ENCODE measurements around the gene SPATS2L. TPM values are rescaled to one million over a fixed set of nuclear protein-coding genes. Genes with fewer than 3 reads are reported as not detected.
A peak's percentile ranks its signal among the peaks of the same experiment; 100 is the strongest.

The SPATS2L gene
- total RNA-seq, 4 donors from 2014 or later = 33.4 to 236 (median 159) TPM

DNA sequence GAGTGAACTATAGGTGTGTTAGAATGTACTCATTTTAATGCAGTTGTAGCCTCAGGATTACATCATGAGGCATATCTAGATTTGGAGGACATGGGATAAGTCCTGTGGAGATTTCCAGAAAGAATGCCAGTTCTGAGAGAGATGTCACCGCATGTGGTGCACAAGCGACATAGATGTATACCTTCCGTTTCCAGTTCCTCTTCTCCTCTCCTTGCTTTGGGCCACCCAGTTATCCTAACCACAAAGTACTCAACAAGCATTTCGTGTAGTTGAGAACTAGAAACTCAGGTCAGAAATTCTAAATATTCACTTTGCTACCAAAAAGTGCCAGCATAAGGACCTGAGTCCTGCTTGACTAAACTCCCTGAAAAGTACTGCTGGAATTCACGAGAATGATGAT is 136.9 kb downstream of the SPATS2L start:
- Histone ChIP-seq H3K4me3 (no peak overlapping the region), H3K27ac (peak overlapping the region in 1 of 4 donors; percentile 28), H3K9me3 (no peaks in the 10 kb centered on the region), H3K4me1 (peaks cover 0 to 5% (median 0%) of the 10 kb centered on the region in 4 donors), H3K36me3 (no peaks in the 10 kb centered on the region), H3K27me3 (no peaks in the 10 kb centered on the region)
- in situ Hi-C loops (cut with MboI; ENCODE audit: low pct_ligation_motif_present in 1 of 4, low pct_unique_long_range_greater_than_20kb in 1 of 4, low sequenced_read_pairs in 3 of 4) = no loop called here
- WGBS, 2 donors (ENCODE audit: low coverage in 1 of 2) = 64 to 69% methylated on average over 5 of the region's 5 CpGs
- intact Hi-C loops (cut with DNase I; ENCODE audit: low total_unique reads) = no loop called here
- DNase-seq = no peak
- TF ChIP-seq EP300 (IDR thresholded peaks at IDR 0.05; ENCODE audit: low read depth) (no peak), POLR2A (IDR thresholded peaks at IDR 0.05) (no peak), POLR2AphosphoS5 (IDR thresholded peaks at IDR 0.05) (no peak)
- TF ChIP-seq, protein P1, sequence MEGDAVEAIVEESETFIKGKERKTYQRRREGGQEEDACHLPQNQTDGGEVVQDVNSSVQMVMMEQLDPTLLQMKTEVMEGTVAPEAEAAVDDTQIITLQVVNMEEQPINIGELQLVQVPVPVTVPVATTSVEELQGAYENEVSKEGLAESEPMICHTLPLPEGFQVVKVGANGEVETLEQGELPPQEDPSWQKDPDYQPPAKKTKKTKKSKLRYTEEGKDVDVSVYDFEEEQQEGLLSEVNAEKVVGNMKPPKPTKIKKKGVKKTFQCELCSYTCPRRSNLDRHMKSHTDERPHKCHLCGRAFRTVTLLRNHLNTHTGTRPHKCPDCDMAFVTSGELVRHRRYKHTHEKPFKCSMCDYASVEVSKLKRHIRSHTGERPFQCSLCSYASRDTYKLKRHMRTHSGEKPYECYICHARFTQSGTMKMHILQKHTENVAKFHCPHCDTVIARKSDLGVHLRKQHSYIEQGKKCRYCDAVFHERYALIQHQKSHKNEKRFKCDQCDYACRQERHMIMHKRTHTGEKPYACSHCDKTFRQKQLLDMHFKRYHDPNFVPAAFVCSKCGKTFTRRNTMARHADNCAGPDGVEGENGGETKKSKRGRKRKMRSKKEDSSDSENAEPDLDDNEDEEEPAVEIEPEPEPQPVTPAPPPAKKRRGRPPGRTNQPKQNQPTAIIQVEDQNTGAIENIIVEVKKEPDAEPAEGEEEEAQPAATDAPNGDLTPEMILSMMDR (IDR thresholded peaks at IDR 0.05) = no peak

DNA sequence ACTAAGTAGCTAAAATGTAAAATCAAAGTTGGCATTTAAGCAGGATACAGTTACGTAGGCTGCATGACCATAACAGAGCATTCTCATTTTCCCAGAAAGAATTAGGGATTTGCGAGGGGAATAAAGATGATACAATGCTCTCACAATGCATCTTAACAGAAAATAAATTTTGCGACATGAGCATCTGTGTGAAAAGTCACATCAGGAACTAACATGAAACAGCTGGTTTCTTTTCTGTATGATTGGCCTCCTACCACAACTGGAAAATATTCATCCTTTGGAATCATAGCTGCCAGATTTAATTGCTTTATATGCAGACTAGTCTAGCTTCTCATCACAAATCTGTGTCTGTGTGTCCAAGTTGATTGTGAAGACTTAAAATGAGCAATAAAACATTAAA is 137.4 kb downstream of the SPATS2L start:
- no peaks in the 10 kb centered on the region for H3K36me3 ChIP-seq
- no peak overlapping the region for H3K4me3 ChIP-seq
- intact Hi-C loops (cut with DNase I; ENCODE audit: low total_unique reads) = no loop called here
- WGBS, 2 donors (ENCODE audit: low coverage in 1 of 2) = 83 to 100% methylated on average over 3 of the region's 3 CpGs
- in situ Hi-C loops (cut with MboI; ENCODE audit: low pct_ligation_motif_present in 1 of 4, low pct_unique_long_range_greater_than_20kb in 1 of 4, low sequenced_read_pairs in 3 of 4) = no loop called here
- no peaks in the 10 kb centered on the region for H3K9me3 ChIP-seq
- H3K27me3 ChIP-seq = no peaks in the 10 kb centered on the region
- H3K4me1 ChIP-seq = peaks cover 0 to 5% (median 0%) of the 10 kb centered on the region in 4 donors
- DNase-seq = no peak
- TF ChIP-seq POLR2AphosphoS5 (IDR thresholded peaks at IDR 0.05) (no peak), EP300 (IDR thresholded peaks at IDR 0.05; ENCODE audit: low read depth) (no peak), POLR2A (IDR thresholded peaks at IDR 0.05) (no peak)
- TF ChIP-seq, protein P1 (IDR thresholded peaks at IDR 0.05) = no peak
- H3K27ac ChIP-seq = no peak overlapping the region

DNA sequence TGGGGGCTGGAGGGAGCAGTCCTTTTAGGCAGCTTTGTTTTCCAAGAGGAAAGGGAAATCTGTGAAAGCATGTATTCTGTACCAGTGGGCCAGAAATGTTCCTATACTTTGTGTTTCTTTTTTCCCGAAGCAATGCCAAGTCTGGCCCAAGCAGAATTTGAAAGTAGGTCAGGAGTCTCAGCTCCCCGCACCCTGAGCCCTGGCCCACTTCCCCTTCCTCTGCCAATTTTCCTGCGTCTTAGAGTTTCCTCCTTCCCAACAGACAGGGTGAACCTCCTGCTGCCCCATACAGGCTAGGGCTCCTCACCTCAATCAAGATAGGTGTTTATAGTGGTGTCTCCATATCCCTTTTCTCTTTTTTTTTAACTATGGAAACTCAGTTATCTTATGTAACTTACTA is 138.0 kb downstream of the SPATS2L start:
- Histone ChIP-seq H3K27ac (no peak overlapping the region), H3K4me3 (no peak overlapping the region), H3K36me3 (no peaks in the 10 kb centered on the region), H3K4me1 (peaks cover 0 to 5% (median 0%) of the 10 kb centered on the region in 4 donors), H3K27me3 (no peaks in the 10 kb centered on the region), H3K9me3 (no peaks in the 10 kb centered on the region)
- TF ChIP-seq POLR2AphosphoS5 (IDR thresholded peaks at IDR 0.05) (no peak), POLR2A (IDR thresholded peaks at IDR 0.05) (no peak), EP300 (IDR thresholded peaks at IDR 0.05; ENCODE audit: low read depth) (no peak)
- TF ChIP-seq, protein P1 (IDR thresholded peaks at IDR 0.05) = no peak
- intact Hi-C loops (cut with DNase I; ENCODE audit: low total_unique reads) (no loop called here), in situ Hi-C loops (cut with MboI; ENCODE audit: low pct_ligation_motif_present in 1 of 4, low pct_unique_long_range_greater_than_20kb in 1 of 4, low sequenced_read_pairs in 3 of 4) (no loop called here)
- 50 to 69% methylated on average over 1 to 3 of the region's 3 CpGs for WGBS, 2 donors (ENCODE audit: low coverage in 1 of 2)
- no peak for DNase-seq

DNA sequence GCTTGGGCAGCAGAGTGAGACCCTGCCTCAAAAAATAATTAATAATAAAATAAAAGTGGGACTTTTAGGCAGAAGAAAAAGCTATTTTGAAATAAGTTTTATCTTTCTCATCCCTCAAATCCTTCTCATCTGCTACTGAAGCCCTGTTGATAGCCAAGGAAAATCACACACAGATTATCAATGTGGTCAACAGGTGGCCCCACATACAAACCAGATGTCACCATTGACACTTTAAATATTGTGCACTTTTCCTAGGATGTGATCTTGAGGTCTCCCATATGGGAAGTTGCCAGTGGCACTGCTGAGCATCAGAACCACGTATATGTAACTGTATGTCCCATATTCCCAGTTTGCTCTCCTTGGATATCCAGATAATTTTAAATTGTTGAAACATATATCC is 138.8 kb downstream of the SPATS2L start:
- in situ Hi-C loops (cut with MboI; ENCODE audit: low pct_ligation_motif_present in 1 of 4, low pct_unique_long_range_greater_than_20kb in 1 of 4, low sequenced_read_pairs in 3 of 4) = no loop called here
- no peak for TF ChIP-seq EP300 (IDR thresholded peaks at IDR 0.05; ENCODE audit: low read depth)
- TF ChIP-seq POLR2A (IDR thresholded peaks at IDR 0.05) = no peak

DNA sequence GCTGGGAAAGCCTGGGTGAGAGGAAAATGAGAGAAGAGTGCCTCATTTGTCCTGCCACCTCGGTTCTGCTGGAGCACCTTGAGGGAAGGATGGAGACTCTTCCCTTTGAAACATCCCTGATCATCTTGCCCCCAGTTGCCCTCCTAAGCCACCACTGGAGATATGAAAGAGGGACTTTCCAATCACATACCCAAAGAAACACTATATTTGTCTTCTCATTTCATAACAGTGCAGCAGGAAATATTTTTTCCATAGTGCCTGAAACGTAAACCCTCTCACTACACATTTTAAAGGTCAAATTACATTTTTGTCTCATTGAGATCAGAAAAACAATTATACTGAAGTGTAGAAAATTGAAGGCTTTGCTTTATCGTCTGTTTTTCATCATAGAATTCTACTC is 140.1 kb downstream of the SPATS2L start:
- H3K27me3 ChIP-seq = no peaks in the 10 kb centered on the region
- TF ChIP-seq POLR2AphosphoS5 (IDR thresholded peaks at IDR 0.05) (no peak), EP300 (IDR thresholded peaks at IDR 0.05; ENCODE audit: low read depth) (no peak), POLR2A (IDR thresholded peaks at IDR 0.05) (no peak)
- TF ChIP-seq, protein P1 (IDR thresholded peaks at IDR 0.05) = no peak
- H3K4me3 ChIP-seq = no peak overlapping the region
- no peaks in the 10 kb centered on the region for H3K36me3 ChIP-seq
- WGBS, 2 donors (ENCODE audit: low coverage in 1 of 2) = 78 to 91% methylated on average over 2 to 3 of the region's 3 CpGs
- no peak for DNase-seq
- H3K4me1 ChIP-seq = peaks cover 0 to 10% (median 2%) of the 10 kb centered on the region in 4 donors
- H3K9me3 ChIP-seq = no peaks in the 10 kb centered on the region
- in situ Hi-C loops (cut with MboI; ENCODE audit: low pct_ligation_motif_present in 1 of 4, low pct_unique_long_range_greater_than_20kb in 1 of 4, low sequenced_read_pairs in 3 of 4) (no loop called here), intact Hi-C loops (cut with DNase I; ENCODE audit: low total_unique reads) (no loop called here)
- H3K27ac ChIP-seq = no peak overlapping the region

More for the DNA sequence above, 138.8 kb downstream of the SPATS2L start:
- H3K4me1 ChIP-seq = peaks cover 0 to 6% (median 2%) of the 10 kb centered on the region in 4 donors
- no peak overlapping the region for H3K27ac ChIP-seq
- WGBS, 2 donors (ENCODE audit: low coverage in 1 of 2) = 52 to 100% methylated on average over 1 of the region's 1 CpG
- no peak overlapping the region for H3K4me3 ChIP-seq
- intact Hi-C loops (cut with DNase I; ENCODE audit: low total_unique reads) = no loop called here
- no peaks in the 10 kb centered on the region for H3K36me3 ChIP-seq
- no peaks in the 10 kb centered on the region for H3K27me3 ChIP-seq
- no peak for DNase-seq
- no peaks in the 10 kb centered on the region for H3K9me3 ChIP-seq
